Stimulated activated CD8-positive, alpha-beta memory T cell treated with anti-CD3 and anti-CD28 coated beads, Interleukin-4, amount 100 ng/mL, for 48 hours (primary cell): ENCODE results near the gene NANOS1.

Source experiments
- DNase-seq: peaks from one replicate; pipeline ENCODE4 v3.0.0-alpha.2; 2020

The NANOS1 gene

GRCh38 chr10:119029613-119030420, at the start of gene NANOS1:
TSS of gene NANOS1 (plus strand) at chr10:119029714. CDS start at chr10:119029802, 88 bp downstream.
- peak; percentile 44 for DNase-seq

- DNase-seq = no peak
Measured at GRCh38 chr10:118980135-118980865, 49.2 kb upstream of the NANOS1 start.

- no peak for DNase-seq
Measured at GRCh38 chr10:118980870-118981269, 48.6 kb upstream of the NANOS1 start.

- DNase-seq = no peak
Measured at GRCh38 chr10:118981946-118982345, 47.6 kb upstream of the NANOS1 start.

GRCh38 chr10:118982366-118982765, 47.1 kb upstream of the NANOS1 start:
- no peak for DNase-seq

GRCh38 chr10:118983263-118983662, 46.3 kb upstream of the NANOS1 start:
- DNase-seq = no peak

GRCh38 chr10:118985576-118985975, 43.9 kb upstream of the NANOS1 start:
- DNase-seq = no peak

- DNase-seq = no peak
Measured at GRCh38 chr10:118986815-118987790, 42.4 kb upstream of the NANOS1 start.

- DNase-seq = no peak
Measured at GRCh38 chr10:118990326-118990725, 39.2 kb upstream of the NANOS1 start.

GRCh38 chr10:118992496-118992895, 37.0 kb upstream of the NANOS1 start:
- DNase-seq = no peak

- no peak for DNase-seq
Measured at GRCh38 chr10:118993214-118993613, 36.3 kb upstream of the NANOS1 start.

GRCh38 chr10:118994321-118994720, 35.2 kb upstream of the NANOS1 start:
- DNase-seq = no peak

- DNase-seq = no peak
Measured at GRCh38 chr10:118995739-118996138, 33.8 kb upstream of the NANOS1 start.

- DNase-seq = no peak
Measured at GRCh38 chr10:118997379-118997778, 32.1 kb upstream of the NANOS1 start.

- no peak for DNase-seq
Measured at GRCh38 chr10:118998183-118998582, 31.3 kb upstream of the NANOS1 start.

- no peak for DNase-seq
Measured at GRCh38 chr10:119001717-119002500, 27.6 kb upstream of the NANOS1 start.

GRCh38 chr10:119003572-119004289, 25.8 kb upstream of the NANOS1 start:
- no peak for DNase-seq

GRCh38 chr10:119005362-119006043, 24.0 kb upstream of the NANOS1 start:
- no peak for DNase-seq

- no peak for DNase-seq
Measured at GRCh38 chr10:119006451-119007210, 22.9 kb upstream of the NANOS1 start.

- DNase-seq = no peak
Measured at GRCh38 chr10:119007211-119007574, 22.3 kb upstream of the NANOS1 start.
